GM12878 (cell line): Measurements from ENCODE around the gene USP35. TPM values are rescaled to one million over a fixed set of nuclear protein-coding genes. Genes with fewer than 3 reads are reported as not detected.
A peak's percentile ranks its signal among the peaks of the same experiment; 100 is the strongest.

Experiments
- CBFB ChIP-seq: IDR thresholded peaks from 2 replicates; pipeline ENCODE4 v1.6.1; 2016; ENCODE audit warnings: antibody characterized with exemption, low read depth
- CEBPB ChIP-seq, 2 experiments: fragments of 150-350 bp in 1 of 2; IDR thresholded peaks; 2 replicates each; pipeline ENCODE4 v1.6.1; 2012 to 2014; ENCODE audit warnings: low read depth in 2 of 2, low read length in 2 of 2, borderline replicate concordance in 1 of 2, inconsistent platforms in 1 of 2
- ELK1 ChIP-seq: IDR thresholded peaks from 2 replicates; pipeline ENCODE4 v1.6.1; 2012; ENCODE audit warnings: low read depth, low read length, improper control_type of control experiment
- MTA2 ChIP-seq: fragments of 450-650 bp; IDR thresholded peaks from 2 replicates; pipeline ENCODE4 v1.6.1; 2016; ENCODE audit warnings: low read depth, mild to moderate bottlenecking, moderate library complexity
- REST ChIP-seq: IDR thresholded peaks from 2 replicates; pipeline ENCODE4 v1.6.1; 2012; ENCODE audit warnings: mild to moderate bottlenecking, low read depth, low read length
- SMAD1 ChIP-seq: fragments of 450-650 bp; IDR thresholded peaks from 2 replicates; pipeline ENCODE4 v1.6.1; 2018; ENCODE audit warnings: mild to moderate bottlenecking, low read depth; ENCODE audit not compliant: partially characterized antibody
- polyA plus RNA-seq, 11 experiments: library from polyadenylated mRNA; depleted of rRNA in 4 of 11; unstranded in 6 of 11; stranded (reverse) in 5 of 11; fragments of >200 nt; fragmentation: Nextera tagmentation in 4 of 11; fragmentation: Illumina TruSeq in 1 of 11; extraction: Ambion mirVana in 4 of 11; extraction: Trizol in 1 of 11; gene quantifications; 1 replicate in 1 of 11; 2 replicates in 10 of 11; pipeline versions ENCODE4 v1.2.1 to v1.2.3, GENCODE V29; 2011 to 2016; ENCODE audit warnings: inconsistent platforms in 2 of 11, missing spikeins in 2 of 11, low read depth in 1 of 11
- total RNA-seq, 4 experiments: library from RNA; depleted of rRNA in 3 of 4; stranded (reverse); fragments of >200 nt in 3 of 4; fragmentation: Illumina TruSeq in 1 of 4; extraction: Trizol in 1 of 4; gene quantifications; 2 replicates each; pipeline versions ENCODE4 v1.2.1 to v1.2.3, GENCODE V29; 2013 to 2021
- TF ChIP-seq, protein P1 (sequence below): IDR thresholded peaks from 2 replicates; pipeline ENCODE4 v1.6.1; 2011; ENCODE audit warnings: low read depth, low read length, improper control_type of control experiment, borderline replicate concordance
- TF ChIP-seq, protein P2 (sequence below): IDR thresholded peaks from 2 replicates; pipeline ENCODE4 v1.6.1; 2012; ENCODE audit warnings: low read length, inconsistent platforms

USP35 gene
- total and polyA plus RNA-seq, 10 of the 15 experiments (the other 5 are each of a cell fraction or from before 2014, with no cell fraction given) = 0.13 to 6.4 (median 3.1) TPM; not detected in 1

- TF ChIP-seq, protein P1, sequence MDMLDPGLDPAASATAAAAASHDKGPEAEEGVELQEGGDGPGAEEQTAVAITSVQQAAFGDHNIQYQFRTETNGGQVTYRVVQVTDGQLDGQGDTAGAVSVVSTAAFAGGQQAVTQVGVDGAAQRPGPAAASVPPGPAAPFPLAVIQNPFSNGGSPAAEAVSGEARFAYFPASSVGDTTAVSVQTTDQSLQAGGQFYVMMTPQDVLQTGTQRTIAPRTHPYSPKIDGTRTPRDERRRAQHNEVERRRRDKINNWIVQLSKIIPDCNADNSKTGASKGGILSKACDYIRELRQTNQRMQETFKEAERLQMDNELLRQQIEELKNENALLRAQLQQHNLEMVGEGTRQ = no peak
- TF ChIP-seq SMAD1 (no peak), CEBPB (IDR thresholded peaks at IDR 0.05; ENCODE audit: borderline replicate concordance in 1 of 2, low read depth in 2 of 2, low read length in 2 of 2) (no peak), ELK1 (peak; percentile 55; the same call in 1 of the 2 replicates), REST (no peak), CBFB (no peak), MTA2 (0 out of 2 replicates have a peak, but pooled peaks have one; percentile 32)
- TF ChIP-seq, protein P2, sequence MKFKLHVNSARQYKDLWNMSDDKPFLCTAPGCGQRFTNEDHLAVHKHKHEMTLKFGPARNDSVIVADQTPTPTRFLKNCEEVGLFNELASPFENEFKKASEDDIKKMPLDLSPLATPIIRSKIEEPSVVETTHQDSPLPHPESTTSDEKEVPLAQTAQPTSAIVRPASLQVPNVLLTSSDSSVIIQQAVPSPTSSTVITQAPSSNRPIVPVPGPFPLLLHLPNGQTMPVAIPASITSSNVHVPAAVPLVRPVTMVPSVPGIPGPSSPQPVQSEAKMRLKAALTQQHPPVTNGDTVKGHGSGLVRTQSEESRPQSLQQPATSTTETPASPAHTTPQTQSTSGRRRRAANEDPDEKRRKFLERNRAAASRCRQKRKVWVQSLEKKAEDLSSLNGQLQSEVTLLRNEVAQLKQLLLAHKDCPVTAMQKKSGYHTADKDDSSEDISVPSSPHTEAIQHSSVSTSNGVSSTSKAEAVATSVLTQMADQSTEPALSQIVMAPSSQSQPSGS = no peak
- TF ChIP-seq, all 136 proteins: peak for 47
Measured at GRCh38 chr11:78188286-78189173, at the start of gene USP35, which contains the start of gene KCTD21 (continued).
